K562 treated with DMSO at 1 percent for 4 hours (cell line): Measurements from ENCODE around the gene RAB9B. TPM values are rescaled to one million over a fixed set of nuclear protein-coding genes. Genes with fewer than 3 reads are reported as not detected.

Experiments
- total RNA-seq: library from RNA; unstranded; fragments of 300-600 nt; gene quantifications from 2 replicates; pipeline ENCODE4 v1.2.3, GENCODE V29; 2022; ENCODE audit not compliant: insufficient read depth

RAB9B gene
- not detected in 2 replicates for total RNA-seq

GRCh38 chrX:103831803-103832544 lies at the start of gene RAB9B:
Gene RAB9B, minus strand, starts transcription at chrX:103832257. Its CDS starts 6,473 bp downstream, at chrX:103825784.

GRCh38 chrX:103776546-103776945 lies 55.5 kb downstream of the RAB9B start, which contains the start of gene PLP1:
Gene PLP1, plus strand, starts transcription at chrX:103776840. Its CDS starts 156 bp downstream, at chrX:103776996.

Other genes with a start within 250 kb of the RAB9B start
- gene TCEAL4, start 246.7 kb downstream of the RAB9B start, total RNA-seq = 6.7 and 6.9 TPM in 2 replicates
- gene TCEAL3, start 224.3 kb downstream of the RAB9B start, total RNA-seq = not detected in 2 replicates
- 1.5 TPM in 1 of 2 replicates, not detected in the other for gene TCEAL1, start 203.3 kb downstream of the RAB9B start, total RNA-seq
- 335 and 405 TPM in 2 replicates for gene MORF4L2, start 145.6 kb downstream of the RAB9B start, total RNA-seq
- gene TMEM31, start 121.3 kb downstream of the RAB9B start, total RNA-seq = not detected in 2 replicates
- gene PLP1, start 55.4 kb downstream of the RAB9B start, total RNA-seq = not detected in 2 replicates
- not detected in 2 replicates for gene TMSB15B, start 130.4 kb upstream of the RAB9B start, total RNA-seq
- not detected in 2 replicates for gene H2BW1, start 181.5 kb upstream of the RAB9B start, total RNA-seq
- gene H2BW2, start 207.7 kb upstream of the RAB9B start, total RNA-seq = not detected in 2 replicates
- gene TMSB15C, start 244.0 kb upstream of the RAB9B start, total RNA-seq = not detected in 2 replicates